Measurements from ENCODE around the gene PDIK1L.

The PDIK1L gene

GRCh38 chr1:26155370-26156284 lies 44.0 kb downstream of the PDIK1L start:
- no peak for DNase-seq (ENCODE audit: low spot score)

GRCh38 chr1:26156285-26157038 lies 44.8 kb downstream of the PDIK1L start:
- DNase-seq (ENCODE audit: low spot score), result peak; percentile 74

GRCh38 chr1:26158271-26158907 lies 46.8 kb downstream of the PDIK1L start:
- DNase-seq (ENCODE audit: low spot score), result no peak

- DNase-seq (ENCODE audit: low spot score), result no peak
Measured at GRCh38 chr1:26158908-26159742, 47.5 kb downstream of the PDIK1L start, which contains the start of gene FAM110D. Gene FAM110D, plus strand, starts transcription at chr1:26159079. Its CDS starts 2,213 bp downstream, at chr1:26161292.

GRCh38 chr1:26159743-26160039 lies 48.1 kb downstream of the PDIK1L start:
- DNase-seq (ENCODE audit: low spot score), result no peak

GRCh38 chr1:26160527-26161414 lies 49.1 kb downstream of the PDIK1L start:
- no peak for DNase-seq (ENCODE audit: low spot score)

- DNase-seq (ENCODE audit: low spot score), result peak; percentile 60
Measured at GRCh38 chr1:26161415-26162219, 50.0 kb downstream of the PDIK1L start.

GRCh38 chr1:26162220-26162709 lies 50.6 kb downstream of the PDIK1L start:
- no peak for DNase-seq (ENCODE audit: low spot score)

GRCh38 chr1:26163684-26164035 lies 52.0 kb downstream of the PDIK1L start:
- DNase-seq (ENCODE audit: low spot score), result no peak

- peak; percentile 79 for DNase-seq (ENCODE audit: low spot score)
Measured at GRCh38 chr1:26164036-26164860, 52.6 kb downstream of the PDIK1L start.

GRCh38 chr1:26164861-26165842 lies 53.5 kb downstream of the PDIK1L start:
- no peak for DNase-seq (ENCODE audit: low spot score)

GRCh38 chr1:26166719-26167281 lies 55.2 kb downstream of the PDIK1L start:
- DNase-seq (ENCODE audit: low spot score), result no peak

GRCh38 chr1:26168410-26169197 lies 57.0 kb downstream of the PDIK1L start, which contains the start of gene C1orf232:
Gene C1orf232, minus strand, starts transcription at chr1:26168963. Its CDS starts 464 bp downstream, at chr1:26168499.
- DNase-seq (ENCODE audit: low spot score), result no peak

GRCh38 chr1:26169198-26169554 lies 57.6 kb downstream of the PDIK1L start:
- DNase-seq (ENCODE audit: low spot score), result no peak

GRCh38 chr1:26169669-26170471 lies 58.2 kb downstream of the PDIK1L start, which contains the start of gene ZNF593:
Gene ZNF593, plus strand, starts transcription at chr1:26169908. Its CDS starts 76 bp downstream, at chr1:26169984.
- peak; percentile 98 for DNase-seq (ENCODE audit: low spot score)

- DNase-seq (ENCODE audit: low spot score), result no peak
Measured at GRCh38 chr1:26170472-26170821, 58.8 kb downstream of the PDIK1L start.
